NCI-H226 (cell line): ENCODE data around the gene MBNL2.
A peak's percentile ranks its signal among the peaks of the same experiment; 100 is the strongest.

ENCODE experiments used
- DNase-seq: peaks from one replicate; pipeline ENCODE4 v3.0.0-alpha.2; 2015

The MBNL2 gene

DNA sequence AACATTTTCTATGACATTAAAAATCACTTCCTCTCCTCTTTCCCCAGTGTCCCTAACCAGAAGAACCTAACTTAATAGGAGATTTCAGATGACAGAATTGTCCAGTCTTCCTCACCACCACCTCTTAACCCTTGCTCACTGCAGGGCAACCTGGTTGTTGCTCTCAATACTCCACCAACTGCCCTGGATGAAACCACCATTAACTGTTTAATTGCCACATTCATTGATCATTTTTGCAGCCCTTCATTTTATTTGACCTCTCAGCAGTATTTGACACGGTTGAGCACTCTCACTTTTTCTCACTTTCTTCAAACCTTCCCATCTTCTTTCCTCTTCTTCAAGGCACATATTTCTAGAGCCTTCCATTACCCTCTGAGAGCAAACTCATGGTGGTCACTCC is 84.0 kb downstream of the MBNL2 start:
- DNase-seq, result no peak

DNA sequence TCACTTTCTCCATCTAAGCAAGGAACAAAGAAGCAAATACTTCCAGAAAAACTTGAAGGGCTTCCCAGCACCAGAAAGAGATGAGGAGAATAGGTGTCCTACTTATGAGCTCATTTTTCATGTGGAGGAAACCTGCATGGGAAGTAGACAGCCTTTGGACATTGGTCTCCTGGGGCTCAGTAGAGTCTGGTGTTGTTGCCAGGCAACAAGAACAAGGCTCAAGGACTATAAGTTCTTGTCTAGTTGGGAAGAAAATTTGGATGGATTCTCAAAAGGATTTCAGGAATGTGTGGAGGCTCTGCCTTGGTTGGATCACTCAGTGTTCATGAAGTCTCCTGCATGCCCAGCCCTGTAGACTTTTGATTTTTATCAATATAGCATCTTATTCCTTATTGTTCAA is 84.5 kb downstream of the MBNL2 start:
- DNase-seq, result peak; percentile 15

DNA sequence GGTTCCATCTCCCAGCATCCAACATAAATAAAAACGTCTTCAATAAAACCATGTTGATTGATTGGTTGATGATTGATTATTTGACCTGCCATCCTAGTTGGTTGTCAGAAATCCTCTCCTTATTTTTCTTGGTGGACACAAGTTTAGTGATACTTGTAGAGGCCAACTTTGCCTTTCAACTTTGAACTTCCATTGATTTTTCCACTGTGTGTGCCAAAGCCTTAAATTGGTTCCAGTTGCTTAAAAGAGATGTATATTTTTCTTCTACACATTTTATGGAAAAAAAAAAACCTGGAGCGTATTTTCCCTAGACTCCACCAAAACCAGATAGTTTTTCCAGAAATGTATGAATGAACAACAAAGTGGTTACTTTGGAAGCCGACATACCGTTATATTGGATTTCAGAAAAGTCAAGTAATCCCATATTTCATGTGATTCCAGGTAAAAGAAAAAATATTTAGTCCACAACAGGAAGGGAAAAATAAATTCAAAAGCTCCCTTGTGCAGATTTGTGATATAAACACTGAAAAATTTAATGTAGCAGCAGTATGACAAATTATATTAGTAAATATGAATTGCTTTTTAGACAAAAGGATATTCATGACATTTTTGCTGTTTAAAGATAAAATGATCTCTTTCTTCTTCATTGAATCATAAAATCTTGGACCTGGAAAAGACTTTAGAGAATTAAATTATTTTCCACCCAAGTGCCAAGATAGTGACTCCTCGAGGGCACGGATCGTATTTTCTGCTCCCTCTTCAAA is 85.2 kb downstream of the MBNL2 start:
- DNase-seq, result no peak

DNA sequence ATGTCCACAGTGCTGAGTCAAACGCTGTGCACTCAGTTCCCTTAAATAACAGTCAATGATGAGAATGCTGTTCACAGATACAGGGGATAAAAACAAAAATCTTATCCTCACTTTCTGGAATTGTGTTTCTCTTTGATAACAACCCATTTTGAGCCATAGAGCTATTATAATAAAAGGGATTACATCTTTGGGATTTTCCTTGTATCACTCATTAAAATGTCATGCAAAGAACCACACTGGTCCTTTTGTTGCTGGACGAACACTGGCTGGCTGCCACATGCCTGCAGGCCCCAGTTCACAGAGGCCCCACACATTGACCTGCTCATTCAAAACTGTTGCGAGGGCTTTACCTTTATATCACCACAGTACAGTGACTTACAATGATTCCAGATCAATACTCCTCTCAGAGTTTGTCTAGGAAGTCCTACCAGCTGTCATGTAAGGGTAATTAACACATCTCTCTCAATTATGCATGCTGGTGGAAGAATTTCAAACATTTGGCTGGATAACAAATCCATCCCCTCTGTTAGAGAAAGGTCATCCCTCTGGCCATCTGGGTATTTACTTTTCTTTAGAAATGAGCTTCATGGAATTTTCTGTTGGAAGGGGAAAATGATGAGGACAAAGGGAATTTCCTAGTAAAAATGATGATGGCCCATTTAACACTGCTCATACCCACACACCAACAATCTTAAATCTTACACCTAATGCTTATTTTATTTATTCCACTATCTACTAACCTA is 85.9 kb downstream of the MBNL2 start:
- DNase-seq, result peak; percentile 70

DNA sequence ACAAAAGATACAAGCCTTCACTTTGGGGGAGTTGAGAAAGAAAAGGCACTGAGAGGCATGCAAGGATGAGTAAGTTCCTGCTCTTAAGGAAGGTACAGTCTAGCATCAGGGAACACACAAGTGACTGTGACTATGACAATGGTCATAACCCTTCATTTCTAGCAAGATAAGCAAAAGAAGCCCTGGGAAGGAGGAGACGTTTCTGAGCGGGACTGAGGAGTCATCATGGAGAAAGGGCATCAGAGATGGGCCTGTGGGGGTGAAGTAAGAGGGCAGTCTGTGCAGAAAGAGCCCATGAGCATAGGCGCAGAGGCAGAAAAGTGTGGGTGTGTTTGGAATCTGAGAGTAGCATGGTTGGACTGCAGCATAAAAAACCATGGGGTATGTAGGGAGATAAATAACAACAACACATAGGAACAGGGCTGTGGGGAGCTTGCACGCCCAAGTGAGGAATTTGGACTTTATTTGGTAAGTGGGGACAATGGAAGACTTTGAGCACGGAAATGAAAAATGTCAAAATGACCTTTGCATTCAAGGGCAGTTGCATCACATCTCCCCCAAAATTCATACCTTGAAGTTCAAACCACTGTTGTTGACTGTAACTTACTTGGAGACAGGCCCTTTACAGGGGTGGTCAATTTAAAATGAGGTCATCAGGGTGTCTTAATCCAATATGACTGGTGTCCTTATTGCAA is 86.7 kb downstream of the MBNL2 start:
- DNase-seq, result peak; percentile 28

DNA sequence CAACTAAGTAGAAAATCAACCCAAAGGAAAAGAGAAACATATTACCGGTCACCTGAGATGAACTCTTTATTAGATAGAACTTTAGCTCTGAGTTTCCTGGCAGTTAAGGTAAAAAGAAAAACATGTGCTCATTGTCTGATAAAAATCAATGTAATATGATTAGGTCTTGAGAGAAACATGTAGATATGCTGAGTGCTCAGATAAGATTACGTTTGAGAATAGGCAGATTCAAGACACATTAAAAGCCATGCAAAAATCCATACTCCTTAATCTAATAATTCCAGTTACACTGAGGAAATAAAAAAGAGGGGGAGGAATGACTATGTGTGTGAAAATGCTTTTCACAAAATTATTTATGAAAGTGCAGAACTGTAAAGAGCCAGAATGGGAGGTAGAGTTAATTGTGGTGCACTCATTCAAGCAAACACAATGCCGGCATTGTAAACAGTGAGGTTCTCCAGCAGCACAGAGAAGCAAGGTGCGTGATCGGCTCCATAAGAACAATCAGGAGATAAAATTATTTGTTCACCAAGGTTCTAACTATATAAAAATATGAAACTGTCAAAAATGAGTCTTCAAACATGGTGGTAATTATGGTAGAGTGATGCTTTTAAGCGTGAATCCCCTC is 88.8 kb downstream of the MBNL2 start:
- no peak for DNase-seq

DNA sequence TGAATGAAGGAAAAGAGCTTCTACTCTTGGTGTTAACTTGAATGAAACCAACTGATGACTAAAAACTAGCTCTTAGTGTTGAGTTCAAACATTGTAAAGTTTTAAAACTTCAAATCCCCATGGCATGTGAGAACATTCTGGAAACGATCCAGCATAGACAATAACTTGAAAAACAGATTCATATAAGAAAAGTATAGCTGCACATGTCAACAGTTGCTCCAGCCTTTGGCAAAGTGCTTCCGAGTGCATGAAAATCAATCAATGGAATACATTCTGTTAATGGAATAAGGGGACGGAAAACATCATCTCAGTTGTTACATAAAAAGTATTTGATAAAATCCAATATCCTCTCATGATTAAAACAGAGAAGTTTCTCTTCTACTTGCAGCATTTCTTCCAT is 89.8 kb downstream of the MBNL2 start:
- DNase-seq, result no peak

DNA sequence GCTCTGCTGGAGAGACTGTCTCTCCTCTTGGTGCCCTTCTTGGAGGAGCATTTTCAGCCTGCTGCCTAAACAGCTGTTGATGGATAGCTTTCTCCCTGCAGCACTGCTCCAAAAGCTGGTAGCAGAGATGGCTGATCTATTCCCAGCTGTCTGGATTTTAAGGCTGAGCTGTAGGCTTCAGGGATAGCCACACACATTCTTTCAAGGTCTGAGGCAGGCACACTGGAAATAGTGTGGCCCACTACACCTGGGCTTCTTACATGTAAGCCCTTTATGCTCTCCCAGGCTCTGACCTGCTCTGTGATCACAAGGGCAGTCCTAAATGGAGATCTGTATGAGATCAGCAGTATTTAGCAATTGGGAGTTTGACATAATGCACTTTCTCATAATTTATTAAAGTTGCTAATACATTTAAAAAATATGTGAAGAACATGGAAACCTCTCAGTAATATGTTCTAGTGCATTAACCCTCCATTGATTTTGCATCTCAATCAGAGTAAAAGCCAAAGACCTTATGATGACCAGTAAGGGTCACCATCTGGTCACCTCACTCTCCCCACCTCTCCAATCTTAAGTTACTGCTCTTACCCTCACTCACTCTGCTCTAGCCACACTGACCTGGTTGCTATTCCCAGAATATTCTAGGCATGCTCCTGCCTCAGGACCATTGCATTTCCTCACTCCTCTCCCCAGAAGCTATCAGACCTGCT is 91.6 kb downstream of the MBNL2 start:
- no peak for DNase-seq

DNA sequence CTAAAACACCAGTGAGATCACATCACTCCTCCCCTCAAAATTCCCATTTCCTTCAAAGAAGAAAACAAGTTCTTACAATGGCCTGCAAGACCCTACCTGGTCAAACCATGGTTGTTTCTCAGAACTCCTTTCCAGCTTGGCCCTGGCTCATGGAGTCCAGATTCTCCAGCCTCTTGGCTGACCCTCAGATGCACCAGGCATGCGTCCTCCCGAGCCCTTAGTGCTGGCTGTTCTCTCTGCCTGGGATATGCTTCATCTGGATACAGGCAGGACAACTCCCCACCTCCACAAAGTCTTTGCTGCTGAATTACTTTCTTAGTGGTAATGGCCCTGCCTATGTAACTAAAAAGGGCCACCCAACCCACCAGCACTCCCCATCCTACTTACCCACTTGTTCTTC is 94.3 kb downstream of the MBNL2 start:
- no peak for DNase-seq

DNA sequence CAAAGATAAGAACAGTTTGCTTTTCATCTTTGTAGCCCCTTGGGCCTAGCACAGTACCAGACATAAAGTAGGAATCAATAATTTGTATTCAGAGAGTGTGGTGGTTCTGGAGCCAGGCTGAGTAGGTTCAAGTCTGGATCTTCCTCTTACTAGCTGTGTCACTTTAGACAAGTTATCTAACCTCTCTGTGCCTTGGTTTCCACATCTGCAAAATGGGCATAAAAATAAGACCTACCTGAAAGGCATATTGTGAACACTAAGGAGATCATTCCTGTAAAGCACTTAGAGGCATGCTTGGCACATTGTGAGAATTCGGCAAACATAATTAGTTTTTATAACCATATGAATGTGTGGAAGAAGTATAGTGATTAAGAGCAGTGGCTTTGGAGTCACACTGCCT is 95.8 kb downstream of the MBNL2 start:
- DNase-seq, result no peak

DNA sequence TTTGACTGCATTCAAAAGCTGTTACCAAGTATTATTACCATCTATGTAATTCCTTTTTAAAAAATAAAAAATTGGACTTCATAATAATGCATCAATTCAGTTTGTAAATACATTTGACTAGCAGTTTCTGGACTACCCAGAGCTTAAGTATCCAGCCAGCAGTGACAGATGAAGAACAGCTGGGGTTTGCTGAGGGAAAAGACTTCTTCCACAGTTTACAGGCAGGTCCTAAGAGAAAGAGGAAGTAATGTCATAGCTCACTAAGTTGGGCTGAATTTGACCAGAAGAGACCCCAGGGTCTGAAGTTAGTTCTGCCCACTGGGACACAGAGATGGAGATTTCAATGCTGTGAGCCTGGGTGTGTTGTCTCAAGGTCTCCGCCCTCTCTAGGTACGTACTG is 96.4 kb downstream of the MBNL2 start:
- DNase-seq, result no peak

DNA sequence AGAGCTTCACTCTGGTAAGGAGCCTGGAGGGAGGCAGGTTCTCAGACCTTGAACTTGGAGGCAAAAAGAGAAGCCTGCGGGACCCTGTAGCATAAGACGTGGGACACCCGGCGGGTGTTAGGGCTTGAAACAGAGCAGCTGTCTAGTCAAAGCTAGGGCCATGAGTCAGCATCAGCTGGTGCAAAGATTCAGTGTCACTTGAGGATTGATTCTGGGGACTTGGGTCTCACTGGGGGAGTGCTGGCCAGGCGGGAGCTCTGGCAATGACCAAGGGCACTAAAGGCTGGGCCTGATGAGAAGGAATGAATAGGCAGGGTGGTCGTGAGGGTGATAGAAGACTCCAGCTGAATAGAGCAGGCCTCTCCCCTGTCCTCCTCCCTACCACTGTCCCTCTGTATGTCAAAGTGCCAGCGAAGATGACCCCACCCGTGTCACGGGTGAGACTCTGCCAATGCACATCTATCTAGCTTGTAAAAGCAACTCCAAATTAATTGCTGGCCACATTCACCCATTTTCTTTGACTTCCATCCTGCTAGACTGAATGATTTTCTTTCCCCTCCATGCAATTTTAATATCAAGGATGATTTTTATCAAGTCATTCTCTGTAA is 97.1 kb downstream of the MBNL2 start:
- no peak for DNase-seq

DNA sequence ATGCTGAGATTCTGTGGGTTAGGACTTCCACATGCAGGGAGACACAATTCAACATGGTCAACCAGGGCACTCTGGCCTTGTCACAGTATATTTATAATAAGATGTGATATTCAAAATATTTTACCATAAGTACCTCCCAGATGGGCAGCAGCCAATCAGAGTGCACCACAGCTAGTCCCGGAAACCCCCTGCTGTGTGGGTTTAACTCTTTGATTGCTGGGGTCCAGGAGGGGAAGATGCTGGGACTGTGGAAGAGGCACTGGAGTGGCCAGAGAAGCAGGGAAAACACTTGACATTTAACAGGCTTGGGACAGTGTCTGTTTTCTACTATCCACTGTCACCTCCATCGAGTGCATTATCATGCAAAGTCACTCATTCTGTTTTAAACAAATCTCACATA is 99.0 kb downstream of the MBNL2 start:
- DNase-seq, result no peak

DNA sequence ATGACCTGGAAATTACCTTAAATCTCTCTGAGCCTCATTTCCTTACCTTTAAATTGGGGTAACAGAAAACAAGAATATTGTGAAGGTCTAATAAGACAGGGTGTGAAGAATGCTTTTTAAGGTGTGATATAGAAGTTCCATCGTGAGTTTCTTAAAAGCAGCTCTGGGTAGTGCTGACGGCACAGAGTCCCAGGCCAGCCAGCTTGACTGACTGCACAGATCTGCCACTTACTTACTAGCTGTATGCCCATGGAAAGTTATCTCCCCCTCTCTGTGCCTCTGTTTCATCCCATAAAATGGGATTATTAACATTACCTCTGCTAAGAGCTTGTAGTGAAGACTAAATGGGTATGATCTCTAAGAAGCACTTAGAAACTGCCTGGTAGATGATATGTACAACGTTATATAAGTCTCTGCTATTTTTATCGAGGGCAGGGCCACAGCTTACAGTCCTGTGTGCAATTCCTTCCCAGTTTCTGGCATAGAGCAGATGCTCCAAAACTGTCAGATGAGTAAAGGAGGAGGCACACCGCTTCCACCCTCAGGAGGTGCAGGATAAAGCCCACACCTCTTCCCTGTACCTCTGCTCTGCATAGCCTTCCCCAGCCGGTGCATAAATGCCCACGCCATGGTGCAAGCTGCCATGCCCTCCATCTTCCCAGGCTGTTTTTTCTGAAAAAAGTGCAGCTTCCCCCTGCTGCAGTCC is 99.6 kb downstream of the MBNL2 start:
- no peak for DNase-seq

DNA sequence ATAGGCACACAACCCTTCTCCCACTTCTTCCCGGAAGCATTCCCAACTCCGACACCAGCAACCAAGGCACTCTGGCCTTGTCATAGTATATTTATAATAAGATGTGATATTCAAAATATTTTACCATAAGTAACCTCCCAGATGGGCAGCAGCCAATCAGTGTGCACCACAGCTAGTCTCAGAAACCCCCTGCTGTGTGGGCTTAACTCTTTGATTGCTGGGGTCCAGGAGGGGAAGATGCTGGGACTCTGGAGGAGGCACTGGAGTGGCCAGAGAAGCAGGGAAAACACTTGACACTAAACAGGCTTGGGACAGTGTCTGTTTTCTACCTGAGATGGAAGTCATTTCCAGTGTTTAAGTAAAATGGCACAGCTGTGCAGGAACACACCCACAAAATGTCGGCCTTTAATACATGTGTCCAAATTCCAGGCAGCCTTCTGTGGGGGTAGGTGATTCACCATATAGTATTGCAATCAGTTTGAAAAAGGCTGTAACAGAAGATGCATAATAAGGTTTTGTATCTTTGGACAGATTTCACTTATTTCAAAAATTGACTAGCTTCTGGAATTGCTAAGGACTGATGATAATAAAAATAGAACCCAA is 100.7 kb downstream of the MBNL2 start:
- DNase-seq, result peak; percentile 24

DNA sequence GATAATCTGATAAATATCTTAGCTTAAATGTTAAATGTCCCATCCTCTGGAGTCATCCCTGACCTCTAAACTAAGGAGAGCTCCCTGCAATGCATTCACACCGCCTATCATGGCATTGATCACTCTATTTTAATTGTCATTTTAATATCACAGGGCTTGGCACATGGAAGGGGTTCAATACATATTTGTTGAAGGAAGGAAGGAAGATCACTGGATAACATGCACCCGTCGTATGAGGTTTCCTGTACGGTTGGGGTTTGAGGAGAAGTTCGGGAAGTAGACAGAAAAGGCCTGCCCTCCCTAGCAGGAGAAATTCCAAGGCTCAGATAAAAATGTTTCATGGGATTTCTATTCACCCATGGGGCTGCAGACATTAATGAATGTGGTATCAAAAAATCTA is 102.0 kb downstream of the MBNL2 start:
- no peak for DNase-seq

DNA sequence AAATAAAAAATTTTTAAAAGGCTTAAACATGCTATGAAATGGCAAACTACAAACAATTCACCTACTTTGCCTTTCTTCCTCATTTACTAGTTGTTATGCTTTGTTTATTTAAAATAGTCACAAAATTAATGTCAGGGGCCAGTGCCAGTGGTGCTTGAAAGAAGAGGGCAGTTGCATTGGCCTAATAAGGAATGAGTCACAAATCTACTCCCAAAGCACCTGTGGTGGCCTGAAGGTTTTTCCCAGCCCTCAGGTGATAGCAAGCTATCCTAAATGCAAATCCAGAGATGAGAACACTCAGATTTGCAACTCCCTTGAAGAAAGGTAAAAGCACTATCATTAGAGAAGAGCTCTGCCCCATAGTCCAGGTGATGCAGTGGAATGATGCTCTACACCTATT is 103.6 kb downstream of the MBNL2 start:
- DNase-seq, result no peak

DNA sequence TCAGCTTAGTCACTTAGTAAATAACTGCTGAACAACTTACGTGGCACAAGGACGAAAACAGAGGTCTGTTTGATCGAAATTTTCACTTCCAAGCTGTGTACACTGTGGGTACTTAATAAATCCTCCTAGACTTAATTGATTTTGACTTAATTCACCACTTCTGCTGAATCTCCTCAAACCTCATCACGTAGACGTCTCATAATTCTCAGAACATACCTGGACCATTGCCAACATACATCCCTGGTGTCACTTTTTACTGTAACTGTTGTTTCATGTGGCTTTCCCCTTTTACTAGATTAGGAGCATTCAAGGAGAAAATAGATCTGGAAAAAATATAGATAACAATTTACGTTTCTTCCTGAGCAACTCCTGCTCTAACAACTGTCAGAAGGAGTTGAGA is 105.0 kb downstream of the MBNL2 start:
- no peak for DNase-seq

DNA sequence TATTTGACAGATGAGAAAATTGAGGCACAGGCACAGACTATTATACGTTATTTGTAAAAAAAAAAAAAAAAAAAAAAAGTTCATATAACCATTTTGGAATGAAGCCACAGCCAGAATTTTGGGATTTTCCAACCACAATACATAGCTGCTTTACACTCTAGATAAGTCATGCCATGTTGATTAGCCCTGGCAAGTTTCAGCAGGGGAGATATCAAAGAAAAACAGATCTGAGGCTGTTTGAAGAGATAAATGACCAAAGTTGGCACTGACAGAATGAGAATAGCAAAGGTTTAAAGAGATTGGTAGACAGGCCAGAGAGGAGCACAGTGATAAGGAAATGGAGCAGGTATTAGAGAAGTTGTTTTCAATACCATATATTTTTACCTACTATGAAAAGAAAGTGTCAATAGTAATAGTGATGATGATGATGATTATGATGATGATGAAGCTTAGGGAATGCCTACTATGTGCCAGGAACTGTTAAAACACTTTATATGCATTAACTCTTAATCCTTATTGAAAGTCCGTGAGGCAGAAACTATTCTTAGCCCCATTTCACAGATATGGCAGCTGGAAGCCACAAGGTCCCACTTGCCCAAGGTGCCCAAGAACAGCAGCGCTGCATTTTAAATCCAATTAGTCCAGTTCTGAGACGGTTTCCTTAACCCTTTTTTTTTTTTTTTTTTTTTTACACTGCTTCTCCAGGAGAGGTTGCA is 105.5 kb downstream of the MBNL2 start:
- DNase-seq, result peak; percentile 89

DNA sequence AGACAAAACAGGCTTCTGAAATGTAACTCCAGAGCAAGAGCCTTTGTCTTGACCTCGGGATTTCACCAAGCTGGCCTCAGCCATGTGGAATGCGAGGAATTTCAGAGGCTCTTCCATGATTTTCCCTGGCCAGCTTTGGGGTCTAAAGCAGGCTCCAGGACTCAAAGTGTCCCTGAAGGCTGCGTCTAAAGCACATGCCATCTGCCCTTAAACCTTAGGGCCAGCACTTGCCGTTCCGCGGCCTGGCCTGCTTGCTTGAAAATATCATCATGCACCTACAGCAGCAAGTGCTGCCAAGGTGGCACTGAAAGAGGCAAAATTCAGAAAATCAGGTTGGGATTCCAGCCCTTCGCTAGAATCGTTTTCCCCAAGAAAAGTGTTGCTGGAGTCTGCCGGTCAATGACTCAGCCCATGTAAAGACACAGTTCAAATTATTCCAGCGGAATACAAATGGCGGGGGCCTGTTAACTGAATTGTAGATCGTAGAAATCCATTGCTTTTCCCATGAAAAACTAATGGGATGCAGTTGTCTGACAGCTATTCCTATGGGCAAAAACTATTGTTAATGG is 106.2 kb downstream of the MBNL2 start:
- DNase-seq, result peak; percentile 85
